Mesothelial cell of epicardium (in vitro differentiated cells): ENCODE data around the gene CLTCL1. TPM values are rescaled to one million over a fixed set of nuclear protein-coding genes. Genes with fewer than 3 reads are reported as not detected.
"Not testable (repeated sequence)": the region's sequence is repeated elsewhere in the genome, so short reads cannot be mapped to it uniquely, and the experiment has no call there.

Experiments used
- DNase-seq, 2 experiments: peaks; one replicate each; pipeline ENCODE4 v3.0.0; 2021; ENCODE audit warnings: low spot score in 2 of 2; ENCODE audit not compliant: unreplicated experiment in 2 of 2
- H3K27ac Mint-ChIP-seq: 2 replicates; pipeline ENCODE4 v1.8.0; 2021; ENCODE audit warnings: mixed read lengths
- H3K27me3 Mint-ChIP-seq: 2 replicates; pipeline ENCODE4 v1.8.0; 2021; ENCODE audit warnings: low read depth, mixed read lengths
- H3K36me3 Mint-ChIP-seq: 2 replicates; pipeline ENCODE4 v1.8.0; 2021; ENCODE audit warnings: mixed read lengths
- H3K4me1 Mint-ChIP-seq: 2 replicates; pipeline ENCODE4 v1.8.0; 2021; ENCODE audit warnings: mixed read lengths
- H3K4me3 Mint-ChIP-seq: 2 replicates; pipeline ENCODE4 v1.8.0; 2021; ENCODE audit warnings: mild to moderate bottlenecking, moderate library complexity, mixed read lengths
- H3K9me3 Mint-ChIP-seq: 2 replicates; pipeline ENCODE4 v1.8.0; 2021; ENCODE audit warnings: mixed read lengths
- CTCF ChIP-seq: fragments of 200-600 bp; sonication (generic); IDR thresholded peaks from one replicate; pipeline ENCODE4 v1.5.0; 2021; ENCODE audit warnings: antibody characterized with exemption; ENCODE audit not compliant: unreplicated experiment
- total RNA-seq: library from RNA; stranded (reverse); gene quantifications from 3 replicates; pipeline ENCODE4 v1.2.1, GENCODE V29; 2021

Gene CLTCL1
- total RNA-seq, 1 donor from 2014 or later, result 5.9 TPM

GRCh38 chr22:19330865-19331418 lies 39.4 kb upstream of the CLTCL1 start:
- H3K4me1 Mint-ChIP-seq, result no peaks in the 10 kb centered on the region
- H3K27me3 Mint-ChIP-seq, result no peaks in the 10 kb centered on the region
- no peak for TF ChIP-seq CTCF
- peaks cover 72% of the 10 kb centered on the region for H3K36me3 Mint-ChIP-seq
- peaks cover 38% of the 10 kb centered on the region for H3K9me3 Mint-ChIP-seq
- H3K4me3 Mint-ChIP-seq, result no peak overlapping the region
- no peak for DNase-seq
- H3K27ac Mint-ChIP-seq, result no peak overlapping the region

DNA sequence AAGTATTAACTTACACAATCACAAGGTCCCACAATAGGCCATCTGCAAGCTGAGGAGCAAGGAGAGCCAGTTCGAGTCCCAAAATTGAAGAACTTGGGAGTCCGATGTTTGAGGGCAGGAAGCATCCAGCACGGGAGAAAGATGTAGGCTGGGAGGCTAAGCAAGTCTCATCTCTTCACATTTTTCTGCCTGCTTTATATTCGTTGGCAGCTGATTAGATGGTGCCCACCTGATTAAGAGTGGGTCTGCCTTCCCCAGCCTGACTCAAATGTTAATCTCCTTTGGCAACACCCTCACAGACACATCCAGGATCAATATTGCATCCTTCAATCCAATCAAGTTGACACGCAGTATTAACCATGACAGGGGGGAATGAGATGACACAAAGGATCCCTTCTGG lies 38.7 kb upstream of the CLTCL1 start:
- not testable (repeated sequence) for H3K27me3 Mint-ChIP-seq, H3K4me3 Mint-ChIP-seq, H3K27ac Mint-ChIP-seq, H3K4me1 Mint-ChIP-seq, DNase-seq
- Mint-ChIP-seq H3K36me3 (peaks cover 66% of the 10 kb centered on the region), H3K9me3 (peaks cover 37% of the 10 kb centered on the region)

DNA sequence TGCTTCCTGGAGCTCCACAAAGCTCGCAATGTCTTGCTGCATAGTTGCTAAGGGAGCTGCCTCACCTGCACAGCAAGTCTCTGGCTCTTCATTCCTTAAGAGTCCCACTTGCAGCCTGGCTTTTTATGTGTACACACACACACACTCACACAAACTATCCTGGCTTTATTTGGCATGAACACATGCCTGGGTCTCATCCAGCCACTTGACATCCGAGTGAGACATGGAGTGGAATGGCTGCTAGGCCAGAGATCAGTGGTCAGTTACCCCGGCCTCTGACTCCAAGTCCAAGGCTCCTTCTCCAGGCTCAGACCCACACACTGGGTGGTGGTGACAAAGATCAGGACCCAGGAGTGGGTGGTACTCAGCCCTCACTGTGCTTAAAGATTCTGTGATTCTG lies 37.9 kb upstream of the CLTCL1 start:
- TF ChIP-seq CTCF, result no peak
- Mint-ChIP-seq H3K27ac (no peak overlapping the region), H3K4me1 (no peaks in the 10 kb centered on the region), H3K27me3 (no peaks in the 10 kb centered on the region), H3K36me3 (peaks cover 62% of the 10 kb centered on the region), H3K4me3 (no peak overlapping the region), H3K9me3 (peaks cover 40% of the 10 kb centered on the region)
- no peak for DNase-seq

GRCh38 chr22:19325296-19325948 lies 33.9 kb upstream of the CLTCL1 start:
- no peak overlapping the region for H3K27ac Mint-ChIP-seq
- peaks cover 42% of the 10 kb centered on the region for H3K36me3 Mint-ChIP-seq
- no peaks in the 10 kb centered on the region for H3K27me3 Mint-ChIP-seq
- TF ChIP-seq CTCF, result no peak
- peaks cover 52% of the 10 kb centered on the region for H3K9me3 Mint-ChIP-seq
- DNase-seq, result no peak
- H3K4me1 Mint-ChIP-seq, result no peaks in the 10 kb centered on the region
- H3K4me3 Mint-ChIP-seq, result no peak overlapping the region

DNA sequence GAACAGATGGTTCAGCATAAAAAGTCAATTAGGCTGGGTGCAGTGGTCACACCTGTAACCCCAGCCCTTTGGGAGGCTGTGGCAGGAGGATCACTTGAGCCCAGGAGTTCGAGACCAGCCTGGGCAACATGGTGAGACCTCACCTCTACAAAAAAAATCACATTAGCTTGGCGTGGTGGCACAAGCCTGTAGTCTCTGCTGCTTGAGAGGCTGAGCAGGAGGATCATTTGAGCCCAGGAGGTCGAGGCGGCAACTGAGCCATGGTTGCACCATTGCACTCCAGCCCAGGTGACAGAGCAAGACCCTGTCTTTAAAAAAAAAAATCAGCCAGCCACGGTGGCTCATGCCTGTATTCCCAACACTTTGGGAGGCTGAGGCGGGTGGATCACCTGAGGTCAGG lies 31.9 kb upstream of the CLTCL1 start:
- not testable (repeated sequence) for H3K4me3 Mint-ChIP-seq, DNase-seq, H3K27me3 Mint-ChIP-seq, H3K4me1 Mint-ChIP-seq, H3K27ac Mint-ChIP-seq
- peaks cover 31% of the 10 kb centered on the region for H3K36me3 Mint-ChIP-seq
- H3K9me3 Mint-ChIP-seq, result peaks cover 62% of the 10 kb centered on the region

GRCh38 chr22:19321757-19322156 lies 30.2 kb upstream of the CLTCL1 start:
- H3K27ac Mint-ChIP-seq, result no peak overlapping the region
- no peak overlapping the region for H3K4me3 Mint-ChIP-seq
- no peak for TF ChIP-seq CTCF
- peaks cover 24% of the 10 kb centered on the region for H3K36me3 Mint-ChIP-seq
- no peak for DNase-seq
- no peaks in the 10 kb centered on the region for H3K4me1 Mint-ChIP-seq
- H3K9me3 Mint-ChIP-seq, result peaks cover 61% of the 10 kb centered on the region
- H3K27me3 Mint-ChIP-seq, result no peaks in the 10 kb centered on the region

DNA sequence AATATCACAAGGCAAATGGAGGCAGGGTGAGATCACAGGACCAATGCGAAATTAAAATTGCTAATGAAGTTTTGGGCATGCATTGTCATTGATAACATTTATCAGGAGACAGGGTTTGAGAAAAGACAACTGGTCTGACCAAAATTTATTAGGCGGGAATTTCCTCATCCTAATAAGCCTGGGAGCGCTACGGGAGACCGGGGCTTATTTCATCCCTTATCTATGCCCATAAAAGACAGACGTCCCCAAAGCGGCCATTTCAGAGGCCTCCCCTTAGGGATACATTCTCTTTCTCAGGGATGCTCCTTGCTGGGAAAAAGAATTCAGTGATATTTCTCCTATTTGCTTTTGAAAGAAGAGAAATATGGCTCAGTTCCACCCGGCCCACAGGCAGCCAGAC lies 28.6 kb upstream of the CLTCL1 start:
- H3K4me1 Mint-ChIP-seq, H3K27me3 Mint-ChIP-seq, H3K27ac Mint-ChIP-seq, DNase-seq, H3K4me3 Mint-ChIP-seq: not testable (repeated sequence)
- H3K36me3 Mint-ChIP-seq, result peaks cover 24% of the 10 kb centered on the region
- H3K9me3 Mint-ChIP-seq, result peaks cover 56% of the 10 kb centered on the region
